Measurements from ENCODE around the gene FZD2. TPM values are rescaled to one million over a fixed set of nuclear protein-coding genes. Genes with fewer than 3 reads are reported as not detected.

Gene FZD2
- total RNA-seq, 4 donors from 2014 or later, result 0.54 to 2.1 TPM; not detected in 2

- no peaks in the 10 kb centered on the region for H3K27me3 ChIP-seq
- H3K9me3 ChIP-seq, result no peaks in the 10 kb centered on the region
- no peak overlapping the region for H3K27ac ChIP-seq
- H3K4me3 ChIP-seq, result no peak overlapping the region
- H3K36me3 ChIP-seq, result no peaks in the 10 kb centered on the region
- DNase-seq, result no peak
- no peaks in the 10 kb centered on the region for H3K4me1 ChIP-seq
- no peak for TF ChIP-seq CTCF (IDR thresholded peaks at IDR 0.05)
- TF ChIP-seq POLR2A (IDR thresholded peaks at IDR 0.05), result no peak
Observed at GRCh38 chr17:44598329-44598728, 41.0 kb downstream of the FZD2 start.

- H3K27me3 ChIP-seq, result no peaks in the 10 kb centered on the region
- no peaks in the 10 kb centered on the region for H3K4me1 ChIP-seq
- DNase-seq, result no peak
- no peak for TF ChIP-seq POLR2A (IDR thresholded peaks at IDR 0.05)
- TF ChIP-seq CTCF (IDR thresholded peaks at IDR 0.05), result no peak
- H3K27ac ChIP-seq, result no peak overlapping the region
- H3K4me3 ChIP-seq, result no peak overlapping the region
- no peaks in the 10 kb centered on the region for H3K36me3 ChIP-seq
- no peaks in the 10 kb centered on the region for H3K9me3 ChIP-seq
Observed at GRCh38 chr17:44598932-44599297, 41.6 kb downstream of the FZD2 start.

GRCh38 chr17:44599298-44600175, 42.3 kb downstream of the FZD2 start:
- Histone ChIP-seq H3K27me3 (no peaks in the 10 kb centered on the region), H3K4me3 (no peak overlapping the region), H3K27ac (no peak overlapping the region), H3K4me1 (no peaks in the 10 kb centered on the region), H3K9me3 (no peaks in the 10 kb centered on the region), H3K36me3 (no peaks in the 10 kb centered on the region)
- DNase-seq, result peak in 1 of 3 donors; percentile 48
- TF ChIP-seq POLR2A (IDR thresholded peaks at IDR 0.05) (no peak), CTCF (IDR thresholded peaks at IDR 0.05) (no peak)

GRCh38 chr17:44601539-44601938, 44.3 kb downstream of the FZD2 start:
- Histone ChIP-seq H3K27me3 (no peaks in the 10 kb centered on the region), H3K36me3 (no peaks in the 10 kb centered on the region), H3K4me1 (no peaks in the 10 kb centered on the region), H3K9me3 (no peaks in the 10 kb centered on the region), H3K4me3 (no peak overlapping the region), H3K27ac (no peak overlapping the region)
- DNase-seq, result no peak
- TF ChIP-seq POLR2A (IDR thresholded peaks at IDR 0.05) (no peak), CTCF (IDR thresholded peaks at IDR 0.05) (no peak)

- H3K4me3 ChIP-seq, result no peak overlapping the region
- no peak for DNase-seq
- H3K36me3 ChIP-seq, result no peaks in the 10 kb centered on the region
- TF ChIP-seq CTCF (IDR thresholded peaks at IDR 0.05) (no peak), POLR2A (IDR thresholded peaks at IDR 0.05) (no peak)
- H3K9me3 ChIP-seq, result no peaks in the 10 kb centered on the region
- H3K27me3 ChIP-seq, result no peaks in the 10 kb centered on the region
- no peaks in the 10 kb centered on the region for H3K4me1 ChIP-seq
- no peak overlapping the region for H3K27ac ChIP-seq
Observed at GRCh38 chr17:44601973-44602372, 44.7 kb downstream of the FZD2 start.

Measured in Peyer's patch (tissue), 4 donors.